Stimulated activated CD4-positive, alpha-beta T cell treated with anti-CD3 and anti-CD28 coated beads, Interleukin-15, amount 100 ng/mL, for 24 hours (primary cell): ENCODE measurements around the gene COPS2.
"Not testable (repeated sequence)": the region's sequence is repeated elsewhere in the genome, so short reads cannot be mapped to it uniquely, and the experiment has no call there.

ENCODE experiments used
- DNase-seq: peaks from one replicate; pipeline ENCODE4 v3.0.0-alpha.2; 2020

Gene COPS2

DNA sequence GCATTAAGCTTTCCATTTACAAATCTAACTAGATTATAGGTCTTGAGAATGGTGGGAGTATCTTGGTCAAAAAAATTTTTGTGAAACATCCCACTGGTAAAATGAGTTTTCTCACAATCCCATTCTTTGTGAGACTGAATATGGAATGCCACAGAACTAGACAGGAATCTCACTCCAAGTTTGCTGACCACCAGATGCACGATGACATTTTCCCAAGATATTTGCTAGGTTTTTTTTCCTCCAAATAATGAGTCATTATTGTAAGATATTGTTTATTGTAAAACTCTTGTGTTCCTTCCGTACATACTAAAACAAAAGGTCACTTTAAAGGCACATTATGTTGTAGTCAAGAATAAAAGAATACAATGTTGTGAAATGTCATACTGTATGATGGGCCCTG lies 53.9 kb downstream of the COPS2 start:
- DNase-seq, result no peak

DNA sequence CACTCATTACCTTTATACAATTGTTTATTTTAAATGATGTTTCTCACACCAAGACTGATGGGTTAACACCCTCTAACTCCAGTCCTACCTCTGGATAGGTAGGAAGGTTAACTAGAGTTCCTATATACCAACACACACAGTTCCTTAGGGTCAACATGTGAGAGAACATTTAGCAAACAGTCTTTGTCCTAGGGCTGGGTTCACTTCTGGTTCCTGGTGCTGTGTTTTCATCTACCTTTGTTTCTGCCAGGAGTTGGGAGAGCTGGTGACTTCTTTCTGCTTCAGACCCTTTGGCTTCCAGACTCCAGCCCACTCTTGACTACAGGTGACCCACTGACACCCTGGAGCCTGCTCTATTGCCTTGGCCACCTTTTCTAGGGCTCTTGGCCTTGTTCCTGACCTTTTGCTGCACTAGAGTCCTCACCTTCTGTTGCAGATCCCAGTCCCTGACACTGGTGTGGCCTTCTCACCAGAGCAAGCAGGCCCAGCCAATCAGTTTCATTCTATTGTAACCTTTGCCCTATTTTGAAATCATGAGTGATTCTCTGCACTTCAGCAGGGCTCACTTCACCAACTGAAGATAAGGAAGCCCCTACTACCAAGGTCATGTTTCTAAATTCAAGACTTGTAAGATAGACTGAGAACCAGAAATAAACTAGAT lies 59.2 kb downstream of the COPS2 start:
- no peak for DNase-seq

DNA sequence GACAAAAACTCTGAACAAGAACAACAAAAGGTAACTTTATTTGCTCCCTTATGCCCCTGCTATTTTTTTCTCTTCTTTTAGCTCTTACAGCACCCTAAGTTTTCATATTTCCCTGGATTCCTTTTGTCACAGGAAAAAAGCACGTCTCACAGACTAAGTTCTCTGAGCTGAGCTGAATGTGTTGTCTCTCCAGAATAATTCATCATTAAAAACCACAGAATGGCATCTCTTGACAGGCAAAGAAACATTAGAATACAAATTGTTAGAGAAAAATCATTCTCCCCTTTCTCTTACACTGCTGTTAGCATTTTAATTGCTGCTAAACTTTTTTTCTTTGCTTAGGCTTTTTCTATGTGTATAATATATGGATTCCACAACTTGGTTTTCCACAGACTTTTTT lies 60.5 kb downstream of the COPS2 start:
- DNase-seq, result no peak

DNA sequence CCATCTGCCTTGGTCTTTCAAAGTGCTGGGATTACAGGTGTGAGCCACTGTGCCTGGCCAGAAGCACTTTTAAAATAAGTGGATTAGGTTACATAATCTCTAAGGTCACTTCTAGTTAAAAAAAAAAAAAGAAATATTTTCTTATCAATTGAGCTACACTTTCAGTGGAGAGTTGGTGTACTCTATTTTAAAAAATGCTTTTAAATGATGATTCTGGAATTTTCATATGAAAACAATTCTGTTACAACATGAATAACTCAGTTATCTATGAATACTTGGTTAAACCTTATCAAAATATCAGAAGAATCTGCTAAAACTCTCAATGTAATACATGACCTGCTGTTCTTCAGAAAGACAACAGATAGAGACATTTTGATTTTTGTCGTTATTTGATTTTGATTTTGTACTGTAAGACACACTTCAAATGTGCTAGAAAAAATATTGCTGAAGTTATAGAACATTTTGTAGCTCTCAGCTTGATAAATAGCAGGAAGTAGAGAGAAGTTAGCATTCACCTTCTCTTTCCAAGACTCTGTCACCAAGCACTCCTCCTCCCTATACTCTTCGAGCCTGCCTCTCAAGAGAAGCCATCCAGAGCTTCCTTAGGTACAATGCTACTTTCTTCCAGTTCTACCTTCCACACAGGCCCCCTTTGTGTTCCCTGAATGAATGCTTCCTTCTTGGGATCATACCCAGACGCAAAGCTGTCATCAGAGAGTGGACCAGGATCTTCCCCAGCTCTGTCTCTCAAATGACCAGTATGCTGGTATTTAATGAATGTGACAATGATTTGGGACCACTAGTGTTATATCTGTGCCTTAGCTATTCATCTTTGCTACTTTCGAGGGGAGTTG lies 61.9 kb downstream of the COPS2 start:
- no peak for DNase-seq

DNA sequence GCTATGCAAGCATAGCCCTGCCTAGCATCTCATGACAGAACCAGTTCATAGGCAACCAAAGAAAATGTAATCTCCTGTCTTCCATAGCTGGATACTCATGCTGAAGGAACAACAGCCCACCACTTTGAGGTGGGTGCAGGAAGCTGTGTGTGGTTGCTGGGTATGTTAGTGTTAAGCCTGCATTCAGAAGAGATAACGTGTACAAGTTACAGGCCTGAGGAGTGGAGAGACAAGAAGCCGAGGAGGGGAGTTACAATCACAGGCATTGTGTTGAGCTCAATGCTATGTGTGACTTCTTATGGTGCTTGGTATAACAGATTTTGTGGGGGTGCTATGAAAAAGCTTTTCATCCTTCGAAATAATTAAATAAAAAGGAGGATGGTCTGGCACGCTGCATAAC lies 66.4 kb downstream of the COPS2 start:
- DNase-seq, result no peak

DNA sequence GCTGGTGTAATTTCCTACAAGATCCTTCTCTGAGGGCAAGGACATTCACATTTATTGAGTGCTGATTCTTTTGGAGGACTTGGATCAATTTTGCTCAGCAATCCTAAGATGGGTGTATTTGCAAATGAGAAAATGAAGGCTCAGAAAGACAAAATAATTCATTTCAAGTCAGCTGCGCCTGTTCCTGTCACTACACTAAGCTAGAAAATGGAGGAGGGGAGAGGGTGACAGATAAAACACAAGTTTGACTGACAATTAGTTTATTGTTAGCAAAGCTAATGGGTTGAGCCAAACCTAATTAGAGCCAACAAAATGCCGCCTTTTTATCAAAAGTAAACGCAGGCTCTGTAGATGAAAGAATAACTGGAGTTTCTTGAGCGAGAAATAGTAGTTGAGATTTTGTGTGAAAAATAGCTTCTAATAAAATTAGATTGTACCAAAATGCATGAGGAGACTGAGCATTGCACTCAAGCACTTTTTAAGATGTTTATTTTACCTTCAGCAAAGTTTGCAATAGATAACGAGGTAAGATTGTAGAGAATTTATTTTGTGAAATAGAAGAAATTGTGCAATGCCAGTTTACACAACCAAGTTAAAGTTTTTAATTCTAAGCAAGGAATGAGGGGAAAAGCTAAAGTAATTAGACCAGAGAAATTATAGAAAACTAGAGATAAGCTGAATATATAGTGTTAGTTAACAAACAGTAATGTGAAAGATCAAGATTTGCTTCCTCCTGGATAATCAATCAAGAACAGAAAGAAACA lies 69.5 kb downstream of the COPS2 start:
- DNase-seq, result no peak

DNA sequence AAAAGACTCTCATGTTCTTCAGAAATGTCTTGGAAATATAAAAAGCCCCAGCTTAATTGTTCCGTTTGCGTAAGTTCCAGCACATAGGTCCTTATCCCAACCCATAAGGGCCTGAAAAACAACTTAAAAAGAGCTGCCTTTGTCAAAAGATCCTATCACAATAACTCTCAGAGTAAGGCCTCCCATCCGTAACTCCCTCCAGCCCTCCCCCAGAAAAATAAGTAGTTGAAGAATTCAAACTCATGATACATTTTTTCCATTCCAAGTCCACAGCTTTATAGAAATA lies 71.2 kb downstream of the COPS2 start:
- DNase-seq, result no peak

DNA sequence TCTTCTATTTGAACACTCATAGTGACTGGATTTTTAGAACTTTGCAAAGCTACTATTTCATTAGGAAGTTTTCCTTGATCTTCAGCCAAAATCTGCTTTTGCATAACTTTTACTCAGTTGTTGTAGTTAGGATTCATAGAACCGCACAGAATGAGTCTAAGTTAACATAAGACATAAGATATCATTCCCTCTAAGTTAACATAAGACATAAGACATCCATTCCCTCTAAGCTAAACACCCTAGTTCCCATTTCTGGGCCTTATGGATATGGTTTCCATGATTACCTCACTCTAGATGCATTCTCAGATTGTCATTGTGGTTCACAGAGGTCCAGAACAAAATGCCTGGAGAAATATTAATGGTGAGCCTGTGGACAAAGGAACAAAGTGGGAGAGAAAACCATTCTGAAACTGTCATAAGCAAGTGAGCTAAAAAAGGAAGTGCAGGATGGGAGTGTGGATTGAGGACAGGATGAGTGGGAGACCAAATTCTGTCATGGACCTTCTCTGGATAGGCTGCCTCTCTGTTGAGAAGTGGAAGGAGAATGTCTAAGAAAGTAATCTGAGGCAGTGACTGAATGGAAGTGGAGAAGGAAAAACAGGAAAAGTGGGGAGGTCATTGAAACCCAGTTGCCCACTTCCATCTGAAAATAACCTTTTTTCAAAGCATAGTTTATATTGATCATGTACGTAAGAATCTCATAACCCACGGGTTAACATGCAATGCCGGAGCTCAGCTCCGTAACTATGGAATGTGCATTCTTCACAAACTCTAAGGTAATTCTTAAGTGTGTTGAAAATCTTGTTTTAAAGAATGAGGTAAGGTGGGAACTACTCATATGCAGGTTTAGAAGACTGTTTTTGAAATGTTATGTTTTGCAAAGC lies 71.8 kb downstream of the COPS2 start:
- DNase-seq, result no peak

DNA sequence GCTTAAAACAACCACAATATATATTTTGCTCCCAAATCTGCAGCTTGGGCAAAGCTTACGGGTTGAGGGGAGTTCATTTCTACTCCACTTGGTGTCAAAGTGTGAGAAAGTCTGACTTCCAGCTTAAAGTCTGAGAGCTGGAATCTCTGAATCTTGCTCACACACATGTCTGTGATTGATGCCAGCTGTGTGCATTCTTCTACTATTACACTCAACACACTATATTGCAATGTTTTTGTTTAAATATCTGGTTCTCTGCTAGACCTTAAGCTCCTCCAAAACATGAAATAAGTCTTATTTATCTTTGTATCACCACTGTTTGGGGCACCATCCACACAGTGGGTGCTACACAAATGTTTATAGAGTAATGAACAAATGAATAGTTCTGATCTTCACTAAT lies 72.4 kb downstream of the COPS2 start:
- DNase-seq, result no peak

DNA sequence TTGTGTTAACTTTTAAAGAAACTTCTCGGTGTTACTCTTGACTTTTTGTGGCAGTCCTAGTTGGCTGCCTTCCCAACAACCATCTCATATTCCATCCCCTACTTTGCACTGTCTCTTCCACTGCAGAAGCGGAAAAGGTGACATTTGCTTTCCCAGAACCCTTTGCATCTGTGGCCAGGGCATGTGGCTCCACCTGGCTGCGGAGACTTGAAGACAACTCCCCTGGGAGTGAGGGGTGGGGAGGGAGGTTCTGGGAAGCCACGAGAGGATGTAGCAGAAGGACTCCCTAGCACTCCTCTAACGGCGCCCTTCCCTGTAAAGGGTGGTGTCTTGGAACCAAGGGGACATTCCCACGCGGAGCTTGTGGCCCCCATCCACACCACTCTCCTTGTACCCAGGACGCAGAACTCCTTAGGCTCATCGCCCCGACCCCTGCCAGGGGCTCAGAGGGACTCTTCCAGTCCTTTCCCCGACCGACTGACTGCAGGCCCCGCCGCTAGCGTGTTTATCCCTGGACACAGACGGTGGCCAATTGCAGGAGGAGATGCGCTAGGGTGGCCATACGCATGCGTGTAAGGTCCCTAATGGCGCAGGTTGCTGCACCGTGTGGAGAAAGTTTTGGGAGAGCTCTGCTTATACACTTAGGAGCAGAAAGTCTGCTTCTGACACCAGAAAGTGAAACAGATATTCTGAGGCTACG lies 75.9 kb downstream of the COPS2 start:
- no peak for DNase-seq

DNA sequence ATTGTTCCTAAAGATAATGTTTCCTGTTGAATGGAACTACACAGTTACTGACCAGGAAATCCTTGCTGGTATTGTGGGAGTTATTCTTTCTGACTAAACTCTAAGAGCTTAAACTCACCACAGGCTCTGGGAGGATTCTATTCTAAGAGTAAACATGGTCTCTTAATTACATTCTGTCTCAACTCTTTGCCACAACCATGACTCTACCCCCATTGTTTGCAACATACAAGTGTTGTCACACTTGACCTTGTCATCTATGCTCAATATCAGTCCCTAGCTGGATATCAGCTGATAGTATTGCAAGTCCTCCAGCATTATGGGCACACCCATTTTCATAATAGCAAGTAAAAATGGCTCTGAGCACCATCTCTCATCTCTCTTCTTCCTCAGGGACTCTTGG lies 79.5 kb downstream of the COPS2 start:
- DNase-seq, result no peak

DNA sequence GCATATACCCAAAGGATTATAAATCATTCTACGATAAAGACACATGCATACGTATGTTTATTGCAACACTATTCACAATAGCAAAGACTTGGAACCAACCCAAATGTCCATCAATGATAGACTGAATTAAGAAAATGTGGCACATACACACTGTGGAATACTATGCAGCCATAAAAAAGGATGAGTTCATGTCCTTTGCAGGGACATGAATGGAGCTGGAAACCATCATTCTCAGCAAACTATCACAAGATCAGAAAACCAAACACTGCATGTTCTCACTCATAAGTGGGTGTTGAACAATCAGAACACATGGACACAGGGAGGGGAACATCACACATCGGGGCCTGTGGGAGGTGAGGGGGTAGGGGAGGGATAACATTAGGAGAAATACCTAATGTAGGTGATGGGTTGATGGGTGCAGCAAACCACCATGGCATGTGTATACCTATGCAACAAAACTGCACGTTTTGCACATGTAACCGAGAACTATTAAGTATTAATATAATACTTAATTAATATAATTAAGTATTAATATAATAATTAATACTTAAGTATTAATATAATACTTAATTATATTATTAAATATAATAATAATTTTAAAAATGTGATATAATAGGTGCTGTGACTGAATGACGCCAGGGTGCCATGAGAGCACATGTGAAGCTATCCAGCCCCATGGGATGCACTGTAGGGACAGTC lies 80.7 kb downstream of the COPS2 start:
- not testable (repeated sequence) for DNase-seq
